KMS-11 (cell line): ENCODE results near the gene TLL2.

Source experiments
- H2AFZ ChIP-seq: fragments of 200-600 bp; sonication (generic); 2 replicates; pipeline ENCODE4 v1.6.1; 2016; ENCODE audit warnings: antibody characterized with exemption, mixed run types, low read depth
- H3K27ac ChIP-seq: fragments of 200-600 bp; sonication (generic); 2 replicates; pipeline ENCODE4 v1.6.1; 2016; ENCODE audit warnings: mild to moderate bottlenecking, mixed run types
- H3K27me3 ChIP-seq: fragments of 200-600 bp; sonication (generic); 2 replicates; pipeline ENCODE4 v1.6.1; 2017; ENCODE audit warnings: mild to moderate bottlenecking, low read depth, mixed run types, moderate library complexity; ENCODE audit not compliant: insufficient read depth
- H3K36me3 ChIP-seq: fragments of 200-600 bp; sonication (generic); 2 replicates; pipeline ENCODE4 v1.6.1; 2017; ENCODE audit warnings: mild to moderate bottlenecking, mixed run types; ENCODE audit not compliant: insufficient read depth
- H3K4me1 ChIP-seq: fragments of 200-600 bp; sonication (generic); 2 replicates; pipeline ENCODE4 v1.6.1; 2016; ENCODE audit warnings: mild to moderate bottlenecking, low read depth, mixed run types; ENCODE audit not compliant: poor library complexity, severe bottlenecking
- H3K4me2 ChIP-seq: fragments of 200-600 bp; sonication (generic); 2 replicates; pipeline ENCODE4 v1.7.0; 2016; ENCODE audit warnings: mild to moderate bottlenecking, mixed run types
- H3K4me3 ChIP-seq: fragments of 200-600 bp; sonication (generic); IDR thresholded peaks from 2 replicates; pipeline ENCODE4 v1.6.1; 2017; ENCODE audit warnings: low read depth, low read length, mixed read lengths; ENCODE audit not compliant: insufficient read depth
- H3K79me2 ChIP-seq: fragments of 200-600 bp; sonication (generic); 2 replicates; pipeline ENCODE4 v1.6.1; 2016; ENCODE audit warnings: low read depth, mixed run types; ENCODE audit not compliant: insufficient read depth
- H3K9ac ChIP-seq: fragments of 200-600 bp; sonication (generic); 2 replicates; pipeline ENCODE4 v1.6.1; 2016; ENCODE audit warnings: mild to moderate bottlenecking, mixed run types
- H4K20me1 ChIP-seq: fragments of 200-600 bp; sonication (generic); 2 replicates; pipeline ENCODE4 v1.6.1; 2016; ENCODE audit warnings: mild to moderate bottlenecking, mixed run types; ENCODE audit not compliant: insufficient read depth
- TF ChIP-seq, protein P1 (sequence below): fragments of 200-600 bp; sonication (generic); conservative IDR thresholded peaks from 2 replicates; pipeline ENCODE4 v1.6.1; 2017; ENCODE audit warnings: low read depth, mild to moderate bottlenecking, antibody characterized with exemption, low read length, moderate library complexity, mixed read lengths

Gene TLL2

DNA sequence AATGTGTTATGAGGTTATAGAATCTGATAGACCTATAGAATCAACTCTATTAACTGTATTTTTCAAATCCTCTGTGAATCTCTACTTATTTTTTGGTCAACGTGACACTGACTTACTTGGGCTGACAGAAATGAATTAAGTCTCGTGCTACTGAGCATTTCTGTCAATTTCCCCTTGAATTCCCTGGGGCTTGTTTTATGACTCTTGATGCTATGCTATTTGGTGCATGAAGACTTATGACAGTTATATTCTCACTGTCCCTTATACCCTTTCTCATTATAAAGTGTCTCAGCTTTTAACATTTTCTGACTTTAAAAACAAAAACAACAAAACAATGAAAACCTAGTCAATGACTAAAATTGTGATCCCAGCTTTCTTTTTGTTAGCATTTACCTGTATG lies 86.4 kb downstream of the TLL2 start:
- Histone ChIP-seq H3K9ac (no peak overlapping the region), H3K4me3 (no peak overlapping the region), H3K4me1 (peaks cover 4% of the 10 kb centered on the region), H3K27me3 (no peaks in the 10 kb centered on the region), H3K36me3 (no peaks in the 10 kb centered on the region), H2AFZ (no peak overlapping the region), H3K27ac (no peak overlapping the region), H4K20me1 (no peaks in the 10 kb centered on the region), H3K4me2 (no peak overlapping the region), H3K79me2 (no peaks in the 10 kb centered on the region)
- TF ChIP-seq, protein P1, sequence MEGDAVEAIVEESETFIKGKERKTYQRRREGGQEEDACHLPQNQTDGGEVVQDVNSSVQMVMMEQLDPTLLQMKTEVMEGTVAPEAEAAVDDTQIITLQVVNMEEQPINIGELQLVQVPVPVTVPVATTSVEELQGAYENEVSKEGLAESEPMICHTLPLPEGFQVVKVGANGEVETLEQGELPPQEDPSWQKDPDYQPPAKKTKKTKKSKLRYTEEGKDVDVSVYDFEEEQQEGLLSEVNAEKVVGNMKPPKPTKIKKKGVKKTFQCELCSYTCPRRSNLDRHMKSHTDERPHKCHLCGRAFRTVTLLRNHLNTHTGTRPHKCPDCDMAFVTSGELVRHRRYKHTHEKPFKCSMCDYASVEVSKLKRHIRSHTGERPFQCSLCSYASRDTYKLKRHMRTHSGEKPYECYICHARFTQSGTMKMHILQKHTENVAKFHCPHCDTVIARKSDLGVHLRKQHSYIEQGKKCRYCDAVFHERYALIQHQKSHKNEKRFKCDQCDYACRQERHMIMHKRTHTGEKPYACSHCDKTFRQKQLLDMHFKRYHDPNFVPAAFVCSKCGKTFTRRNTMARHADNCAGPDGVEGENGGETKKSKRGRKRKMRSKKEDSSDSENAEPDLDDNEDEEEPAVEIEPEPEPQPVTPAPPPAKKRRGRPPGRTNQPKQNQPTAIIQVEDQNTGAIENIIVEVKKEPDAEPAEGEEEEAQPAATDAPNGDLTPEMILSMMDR: no peak

DNA sequence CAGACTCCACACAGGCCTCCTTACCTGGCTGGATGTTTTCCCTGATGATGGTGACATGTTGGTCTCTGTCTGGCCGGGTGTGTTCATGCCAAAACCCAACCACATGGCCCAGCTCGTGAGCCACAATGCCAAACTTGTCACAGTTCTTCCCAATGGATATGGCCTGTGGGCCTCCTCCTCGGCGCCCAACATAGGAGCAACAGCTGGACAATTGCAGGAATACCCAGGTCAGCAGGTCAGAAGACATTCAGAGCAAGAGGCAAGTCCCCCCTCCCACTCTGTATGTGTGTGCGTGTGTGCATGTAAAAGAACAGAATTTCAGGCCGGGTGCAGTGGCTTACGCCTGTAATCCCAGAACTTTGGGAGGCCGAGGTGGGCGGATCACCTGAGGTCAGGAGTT lies 91.2 kb downstream of the TLL2 start:
- H4K20me1 ChIP-seq: no peaks in the 10 kb centered on the region
- H2AFZ ChIP-seq: no peak overlapping the region
- H3K4me3 ChIP-seq: no peak overlapping the region
- H3K27me3 ChIP-seq: no peaks in the 10 kb centered on the region
- H3K4me2 ChIP-seq: no peak overlapping the region; the same call in 1 of the 2 replicates
- H3K27ac ChIP-seq: no peak overlapping the region
- H3K4me1 ChIP-seq: peaks cover 18% of the 10 kb centered on the region
- no peaks in the 10 kb centered on the region for H3K79me2 ChIP-seq
- H3K9ac ChIP-seq: no peak overlapping the region
- no peaks in the 10 kb centered on the region for H3K36me3 ChIP-seq
- TF ChIP-seq, protein P1: no peak

DNA sequence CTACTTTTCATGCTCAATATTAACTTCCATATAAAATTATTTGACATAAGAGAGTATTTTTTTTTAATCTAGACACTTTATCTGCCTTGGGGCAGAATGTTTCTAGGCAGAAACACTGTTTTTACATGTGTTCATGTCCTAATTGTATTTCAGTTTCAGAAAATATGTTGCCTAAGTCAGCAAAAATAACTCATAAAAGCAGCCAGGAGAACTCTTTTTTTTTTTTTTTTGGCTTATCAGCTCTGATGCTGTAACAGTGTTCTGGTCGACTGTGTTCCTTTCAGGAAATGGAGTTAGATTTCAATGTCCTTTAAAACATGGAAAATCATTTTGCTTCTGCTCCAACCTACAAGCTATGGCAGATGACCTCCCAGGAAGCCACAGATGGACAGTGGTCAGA lies 91.7 kb downstream of the TLL2 start:
- H3K4me3 ChIP-seq: no peak overlapping the region
- H3K4me1 ChIP-seq: peaks cover 23% of the 10 kb centered on the region
- H3K36me3 ChIP-seq: no peaks in the 10 kb centered on the region
- no peak overlapping the region; the same call in 1 of the 2 replicates for H3K27ac ChIP-seq
- H2AFZ ChIP-seq: 0 out of 2 replicates have a peak overlapping the region, but pooled peaks have one; percentile 3
- no peaks in the 10 kb centered on the region for H4K20me1 ChIP-seq
- H3K4me2 ChIP-seq: peak overlapping the region; percentile 19; the same call in 1 of the 2 replicates
- no peaks in the 10 kb centered on the region for H3K79me2 ChIP-seq
- TF ChIP-seq, protein P1: no peak
- no peaks in the 10 kb centered on the region for H3K27me3 ChIP-seq
- H3K9ac ChIP-seq: no peak overlapping the region

DNA sequence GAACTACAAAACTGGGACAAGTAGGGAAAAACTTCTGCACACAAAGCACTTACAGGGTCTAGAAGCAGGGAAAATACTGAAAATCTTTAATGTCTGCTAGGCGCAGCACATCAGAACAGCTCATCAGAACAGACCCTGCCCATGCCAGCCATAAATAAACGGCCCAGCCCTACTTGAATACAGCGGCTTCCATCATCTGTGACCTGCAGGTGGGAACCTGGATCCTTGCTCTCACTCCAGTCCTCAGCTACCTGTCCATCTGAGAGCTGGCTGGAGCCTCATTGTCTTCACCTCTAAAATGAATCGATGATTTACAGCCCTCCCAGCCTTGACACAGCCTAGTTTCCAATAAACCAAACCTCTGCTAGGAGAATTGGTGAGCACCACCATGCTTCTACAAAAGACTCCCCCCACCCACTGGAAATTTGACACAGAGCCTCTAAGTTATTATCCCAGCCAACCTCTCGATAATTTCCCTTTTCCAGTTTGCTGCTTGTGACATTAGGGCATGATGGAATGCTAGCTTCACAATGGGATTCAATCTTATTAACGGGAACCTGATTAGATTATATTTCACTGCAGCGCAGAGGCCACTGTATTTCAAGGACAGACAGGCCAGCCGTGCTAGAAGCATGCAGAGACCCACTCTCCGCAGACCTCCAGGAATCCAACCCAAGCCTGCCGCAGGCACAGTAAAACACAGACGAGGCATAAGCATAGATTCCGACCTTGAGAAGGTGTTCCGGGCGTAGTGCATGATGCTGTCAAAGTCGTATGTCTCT lies 93.3 kb downstream of the TLL2 start:
- Histone ChIP-seq H3K4me3 (no peak overlapping the region), H3K79me2 (no peaks in the 10 kb centered on the region), H3K4me1 (peaks cover 39% of the 10 kb centered on the region), H3K36me3 (no peaks in the 10 kb centered on the region), H3K9ac (no peak overlapping the region), H3K4me2 (no peak overlapping the region), H4K20me1 (no peaks in the 10 kb centered on the region), H3K27ac (no peak overlapping the region), H2AFZ (no peak overlapping the region), H3K27me3 (no peaks in the 10 kb centered on the region)
- TF ChIP-seq, protein P1: no peak
